Measurements from ENCODE around the gene ARHGEF19. TPM values are rescaled to one million over a fixed set of nuclear protein-coding genes. Genes with fewer than 3 reads are reported as not detected.

Gene ARHGEF19
- total and polyA plus RNA-seq, 9 of the 15 experiments (the other 6 are each of a cell fraction or from before 2014, with no cell fraction given), result 0.73 to 21.0 (median 5.2) TPM

DNA sequence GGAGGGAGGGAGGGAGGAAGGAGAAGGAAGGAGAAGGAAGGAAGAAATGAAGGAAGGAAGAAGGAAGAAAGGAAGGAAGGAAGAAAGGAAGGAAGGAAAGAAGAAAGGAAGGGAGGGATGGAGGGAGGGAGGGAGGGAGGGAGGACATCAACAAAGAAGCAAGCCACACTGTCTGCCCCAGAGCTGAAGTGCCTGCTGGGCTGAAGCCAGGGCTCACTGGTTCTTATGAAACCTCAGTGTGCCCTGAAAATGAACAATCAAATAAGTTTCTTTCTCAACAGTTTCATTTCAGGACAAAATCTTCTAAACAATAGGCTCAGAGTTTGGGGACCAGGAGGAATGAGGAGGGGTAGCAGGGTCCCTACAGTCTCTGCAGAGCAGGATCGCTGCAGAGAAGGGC lies 21.1 kb downstream of the ARHGEF19 start:
- intact Hi-C loops (cut with micrococcal nuclease) (loop anchor here (2.0 kb wide), 1 partner anchor 53 kb away; no protein-coding TSS in a partner anchor), in situ Hi-C loops (cut with MboI) (loop anchor here (5.0 kb wide), 1 partner anchor 179 kb away; no protein-coding TSS in a partner anchor)
- peaks cover 12% of the 10 kb centered on the region in 2 experiments for H3K4me1 ChIP-seq (replicated peaks in 1 of 2; ENCODE audit: control insufficient read depth in 2 of 2, insufficient read depth in 2 of 2, low read length in 2 of 2)
- H3K4me2 ChIP-seq (ENCODE audit: insufficient read depth, low read length), result no peak overlapping the region
- no peak for TF ChIP-seq ETV1 (tag; conservative IDR thresholded peaks at IDR 0.05; ENCODE audit: low read depth)
- TF ChIP-seq, protein P1, sequence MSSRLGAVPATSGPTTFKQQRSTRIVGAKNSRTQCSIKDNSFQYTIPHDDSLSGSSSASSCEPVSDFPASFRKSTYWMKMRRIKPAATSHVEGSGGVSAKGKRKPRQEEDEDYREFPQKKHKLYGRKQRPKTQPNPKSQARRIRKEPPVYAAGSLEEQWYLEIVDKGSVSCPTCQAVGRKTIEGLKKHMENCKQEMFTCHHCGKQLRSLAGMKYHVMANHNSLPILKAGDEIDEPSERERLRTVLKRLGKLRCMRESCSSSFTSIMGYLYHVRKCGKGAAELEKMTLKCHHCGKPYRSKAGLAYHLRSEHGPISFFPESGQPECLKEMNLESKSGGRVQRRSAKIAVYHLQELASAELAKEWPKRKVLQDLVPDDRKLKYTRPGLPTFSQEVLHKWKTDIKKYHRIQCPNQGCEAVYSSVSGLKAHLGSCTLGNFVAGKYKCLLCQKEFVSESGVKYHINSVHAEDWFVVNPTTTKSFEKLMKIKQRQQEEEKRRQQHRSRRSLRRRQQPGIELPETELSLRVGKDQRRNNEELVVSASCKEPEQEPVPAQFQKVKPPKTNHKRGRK (tag; IDR thresholded peaks at IDR 0.05), result 0 out of 2 replicates have a peak, but pooled peaks have one; percentile 20
- ATAC-seq, result no peak
- no peak overlapping the region for H2AFZ ChIP-seq (ENCODE audit: low read depth, low read length)
- H3K36me3 ChIP-seq (ENCODE audit: control insufficient read depth, insufficient read depth, low read length), result no peaks in the 10 kb centered on the region
- no peak overlapping the region for H3K4me3 ChIP-seq
- 0% methylated on average over 1 of the region's 1 CpG for WGBS (ENCODE audit: insufficient coverage, low coverage, missing lambda C conversion rate)
- no peaks in the 10 kb centered on the region for H3K9me1 ChIP-seq (ENCODE audit: control insufficient read depth, insufficient read depth, low read length)
- no peak for DNase-seq (ENCODE audit: extremely low read depth in 1 of 4, low spot score in 3 of 4)
- no peaks in the 10 kb centered on the region for H3K9me3 ChIP-seq (replicated peaks; ENCODE audit: control insufficient read depth, insufficient read depth, low read depth, low read length)
- H3K9ac ChIP-seq (ENCODE audit: insufficient read depth in 1 of 2, low read depth in 2 of 2, low read length in 2 of 2), result peak overlapping the region in 1 of 2 experiments; percentile 38; a peak in 2 of 4 replicates
- no peaks in the 10 kb centered on the region for H3K79me2 ChIP-seq (ENCODE audit: control insufficient read depth, insufficient read depth, low read length)
- no peaks in the 10 kb centered on the region for H3K27me3 ChIP-seq (ENCODE audit: control insufficient read depth in 2 of 2, insufficient read depth in 2 of 2, low read length in 2 of 2)
- FAIRE-seq, result no peak
- no peak overlapping the region for H3K27ac ChIP-seq (ENCODE audit: extremely low read depth, low read depth, low read length)
- H4K20me1 ChIP-seq (replicated peaks; ENCODE audit: control insufficient read depth, insufficient read depth, low read length), result no peaks in the 10 kb centered on the region
- POLR2A ChIA-PET, result interaction anchor here (0.7 to 1.1 kb wide), 3 partner anchors 11 to 113 kb away, joined by 3 to 4 read pairs (median 3); no protein-coding TSS in a partner anchor
- CTCF ChIA-PET (ENCODE audit: low intra/inter-chr PET ratio), result interaction anchor here (0.9 kb wide), 1 partner anchor 113 kb away, joined by 3 read pairs; no protein-coding TSS in a partner anchor
- no TSS peak for BruUV-seq (replicated peaks)

All from K562 (cell line).